ENCODE results near the gene CDCA8. TPM values are rescaled to one million over a fixed set of nuclear protein-coding genes. Genes with fewer than 3 reads are reported as not detected.
"Not testable (repeated sequence)": the region's sequence is repeated elsewhere in the genome, so short reads cannot be mapped to it uniquely, and the experiment has no call there.

The CDCA8 gene
- total RNA-seq, 1 donor from 2014 or later = 0.52 TPM

DNA sequence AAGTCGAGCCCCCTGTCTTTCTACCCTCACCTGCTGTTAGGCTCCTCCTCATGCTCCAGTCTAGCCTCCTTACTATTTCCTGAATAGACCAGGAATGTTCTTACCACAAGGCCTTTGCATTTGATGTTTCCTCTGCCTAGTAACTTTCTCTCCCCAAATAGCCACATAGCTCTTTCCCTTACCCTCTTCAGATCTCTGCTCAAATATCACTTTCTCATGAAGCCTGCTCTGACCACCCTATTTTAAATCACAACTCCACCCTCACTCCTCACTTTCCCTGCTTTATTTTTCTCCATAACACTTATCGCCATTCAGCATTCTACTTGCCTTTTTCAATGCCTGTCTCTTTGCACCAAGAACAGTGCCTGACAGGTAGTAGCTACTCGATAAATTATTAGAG lies 6.6 kb upstream of the CDCA8 start:
- no peaks in the 10 kb centered on the region for H3K9me3 ChIP-seq (ENCODE audit: control insufficient read depth in 3 of 3, low read length in 3 of 3)
- H3K27ac ChIP-seq (ENCODE audit: low read depth, low read length) = no peak overlapping the region
- H3K36me3 ChIP-seq (ENCODE audit: control insufficient read depth in 3 of 3, insufficient read depth in 3 of 3, low read length in 3 of 3) = peaks cover 30 to 50% (median 49%) of the 10 kb centered on the region in 3 donors
- H3K27me3 ChIP-seq (ENCODE audit: control insufficient read depth in 3 of 3, insufficient read depth in 3 of 3, low read length in 3 of 3) = no peaks in the 10 kb centered on the region
- no peak overlapping the region for H3K9ac ChIP-seq (ENCODE audit: low read depth in 1 of 3, low read length in 3 of 3)
- no peak overlapping the region for H3K4me3 ChIP-seq (ENCODE audit: low read length in 3 of 3)
- peaks cover 13 to 20% (median 16%) of the 10 kb centered on the region in 3 donors for H3K4me1 ChIP-seq (ENCODE audit: control insufficient read depth in 3 of 3, insufficient read depth in 3 of 3, low read length in 3 of 3)

DNA sequence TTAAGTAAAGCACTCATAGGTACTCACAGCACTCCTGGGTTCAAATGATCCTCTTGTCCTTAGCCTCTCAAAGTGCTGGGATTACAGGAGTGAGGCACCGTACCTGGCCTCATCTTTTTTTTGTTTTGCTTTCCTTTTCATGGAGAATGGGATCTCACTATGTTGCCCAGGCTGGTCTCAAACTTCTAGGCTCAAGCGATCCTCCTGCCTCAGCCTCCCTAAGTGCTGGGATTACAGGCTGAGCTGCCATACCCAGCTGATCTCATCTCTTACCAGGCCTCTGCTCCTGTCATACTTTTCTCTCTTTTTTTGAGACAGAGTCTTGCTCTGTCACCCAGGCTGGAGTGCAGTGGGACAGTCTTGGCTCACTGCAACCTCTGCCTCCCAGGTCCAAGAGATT lies 4.6 kb upstream of the CDCA8 start:
- H3K9me3 ChIP-seq (ENCODE audit: control insufficient read depth in 3 of 3, low read length in 3 of 3); H3K4me3 ChIP-seq (ENCODE audit: low read length in 3 of 3); H3K9ac ChIP-seq (ENCODE audit: low read depth in 1 of 3, low read length in 3 of 3); H3K27ac ChIP-seq (ENCODE audit: low read depth, low read length); H3K27me3 ChIP-seq (ENCODE audit: control insufficient read depth in 3 of 3, insufficient read depth in 3 of 3, low read length in 3 of 3): not testable (repeated sequence)
- Histone ChIP-seq H3K36me3 (ENCODE audit: control insufficient read depth in 3 of 3, insufficient read depth in 3 of 3, low read length in 3 of 3) (peaks cover 28 to 38% (median 38%) of the 10 kb centered on the region in 3 donors), H3K4me1 (ENCODE audit: control insufficient read depth in 3 of 3, insufficient read depth in 3 of 3, low read length in 3 of 3) (peaks cover 24 to 31% (median 29%) of the 10 kb centered on the region in 3 donors)

DNA sequence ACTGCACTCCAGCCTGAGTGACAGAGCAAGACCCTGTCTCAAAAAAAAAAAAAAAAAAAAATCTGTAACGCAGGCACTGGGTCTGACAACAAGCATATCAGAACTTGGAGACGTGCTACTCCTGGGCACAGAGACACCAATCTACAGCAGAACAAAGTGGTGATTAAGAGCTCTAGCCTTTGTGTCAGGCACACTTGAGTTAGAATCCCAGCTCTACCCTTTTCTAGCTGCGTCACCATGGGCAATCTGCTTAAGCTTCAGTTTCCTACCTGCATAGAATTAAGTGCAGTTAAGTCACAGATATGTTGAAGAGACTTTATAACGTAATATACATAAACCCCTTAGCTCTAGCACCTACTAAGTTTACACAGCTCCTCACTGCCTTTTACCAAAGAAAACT lies 3.4 kb upstream of the CDCA8 start:
- H3K27ac ChIP-seq (ENCODE audit: low read depth, low read length) = peak overlapping the region; percentile 84
- no peaks in the 10 kb centered on the region for H3K9me3 ChIP-seq (ENCODE audit: control insufficient read depth in 3 of 3, low read length in 3 of 3)
- H3K4me1 ChIP-seq (ENCODE audit: control insufficient read depth in 3 of 3, insufficient read depth in 3 of 3, low read length in 3 of 3) = peaks cover 26 to 33% (median 31%) of the 10 kb centered on the region in 3 donors
- H3K27me3 ChIP-seq (ENCODE audit: control insufficient read depth in 3 of 3, insufficient read depth in 3 of 3, low read length in 3 of 3) = no peaks in the 10 kb centered on the region
- H3K36me3 ChIP-seq (ENCODE audit: control insufficient read depth in 3 of 3, insufficient read depth in 3 of 3, low read length in 3 of 3) = peaks cover 17 to 29% (median 26%) of the 10 kb centered on the region in 3 donors
- H3K4me3 ChIP-seq (ENCODE audit: low read length in 3 of 3) = peak overlapping the region; percentile 73 to 97 (median 93)
- peak overlapping the region; percentile 68 to 95 (median 86) for H3K9ac ChIP-seq (ENCODE audit: low read depth in 1 of 3, low read length in 3 of 3)

DNA sequence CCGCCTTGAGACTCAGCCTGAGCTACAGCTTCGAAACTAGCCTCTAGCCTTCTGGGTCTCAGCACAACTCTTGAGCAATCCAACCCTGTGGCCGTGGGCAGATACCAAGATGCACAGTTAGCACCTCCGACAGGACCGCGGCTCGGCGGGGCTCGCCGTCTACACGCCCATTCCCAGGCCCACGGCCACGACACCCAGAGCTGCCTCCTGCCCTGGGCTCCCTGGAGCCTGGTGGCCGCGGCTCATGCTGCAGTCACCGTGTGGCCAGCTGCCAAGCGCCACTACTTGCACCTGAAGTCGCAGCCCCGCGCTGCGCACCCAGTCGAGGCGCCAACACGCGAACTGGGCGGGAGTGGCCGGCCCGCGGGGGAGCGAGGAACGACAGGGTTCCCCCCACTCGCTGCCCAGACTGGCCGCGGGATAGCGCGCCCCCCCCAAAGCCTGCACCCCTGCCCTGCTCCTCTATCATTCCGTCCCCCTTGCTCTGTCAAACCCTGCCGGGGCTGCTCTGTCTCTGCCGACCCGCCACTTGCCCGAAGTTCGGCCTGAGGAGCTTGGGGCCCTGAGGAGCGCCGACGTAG lies 729 bp upstream of the CDCA8 start:
- peak overlapping the region; percentile 78 for H3K27ac ChIP-seq (ENCODE audit: low read depth, low read length)

DNA sequence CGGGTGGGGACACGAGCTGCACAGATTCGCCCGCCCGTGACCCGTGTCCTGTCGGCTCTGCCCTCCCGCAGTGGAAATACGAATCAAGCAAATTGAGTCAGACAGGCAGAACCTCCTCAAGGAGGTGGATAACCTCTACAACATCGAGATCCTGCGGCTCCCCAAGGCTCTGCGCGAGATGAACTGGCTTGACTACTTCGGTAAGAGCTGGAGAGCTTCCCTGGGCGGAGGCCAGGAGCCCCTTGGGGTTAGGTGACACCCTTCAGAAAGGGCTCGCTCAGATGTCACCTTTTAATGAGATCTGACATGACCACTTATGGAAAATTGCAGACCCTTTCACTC lies 489 bp downstream of the CDCA8 start:
- Histone ChIP-seq H3K9ac (ENCODE audit: low read depth in 1 of 3, low read length in 3 of 3) (peak overlapping the region; percentile 55 to 92 (median 77)), H3K36me3 (ENCODE audit: control insufficient read depth in 3 of 3, insufficient read depth in 3 of 3, low read length in 3 of 3) (peaks cover 1 to 3% (median 2%) of the 10 kb centered on the region in 3 donors), H3K4me1 (ENCODE audit: control insufficient read depth in 3 of 3, insufficient read depth in 3 of 3, low read length in 3 of 3) (peaks cover 26 to 33% (median 31%) of the 10 kb centered on the region in 3 donors), H3K4me3 (ENCODE audit: low read length in 3 of 3) (peak overlapping the region; percentile 87 to 97 (median 96)), H3K27me3 (ENCODE audit: control insufficient read depth in 3 of 3, insufficient read depth in 3 of 3, low read length in 3 of 3) (no peaks in the 10 kb centered on the region), H3K9me3 (ENCODE audit: control insufficient read depth in 3 of 3, low read length in 3 of 3) (no peaks in the 10 kb centered on the region), H3K27ac (ENCODE audit: low read depth, low read length) (no peak overlapping the region)

More for the DNA sequence above, 729 bp upstream of the CDCA8 start:
- Histone ChIP-seq H3K9ac (ENCODE audit: low read depth in 1 of 3, low read length in 3 of 3) (peak overlapping the region; percentile 91 to 95 (median 92)), H3K9me3 (ENCODE audit: control insufficient read depth in 3 of 3, low read length in 3 of 3) (no peaks in the 10 kb centered on the region), H3K4me3 (ENCODE audit: low read length in 3 of 3) (peak overlapping the region; percentile 93 to 97 (median 97)), H3K36me3 (ENCODE audit: control insufficient read depth in 3 of 3, insufficient read depth in 3 of 3, low read length in 3 of 3) (peaks cover 2 to 9% (median 7%) of the 10 kb centered on the region in 3 donors), H3K27me3 (ENCODE audit: control insufficient read depth in 3 of 3, insufficient read depth in 3 of 3, low read length in 3 of 3) (no peaks in the 10 kb centered on the region), H3K4me1 (ENCODE audit: control insufficient read depth in 3 of 3, insufficient read depth in 3 of 3, low read length in 3 of 3) (peaks cover 26 to 33% (median 31%) of the 10 kb centered on the region in 3 donors)

DNA sequence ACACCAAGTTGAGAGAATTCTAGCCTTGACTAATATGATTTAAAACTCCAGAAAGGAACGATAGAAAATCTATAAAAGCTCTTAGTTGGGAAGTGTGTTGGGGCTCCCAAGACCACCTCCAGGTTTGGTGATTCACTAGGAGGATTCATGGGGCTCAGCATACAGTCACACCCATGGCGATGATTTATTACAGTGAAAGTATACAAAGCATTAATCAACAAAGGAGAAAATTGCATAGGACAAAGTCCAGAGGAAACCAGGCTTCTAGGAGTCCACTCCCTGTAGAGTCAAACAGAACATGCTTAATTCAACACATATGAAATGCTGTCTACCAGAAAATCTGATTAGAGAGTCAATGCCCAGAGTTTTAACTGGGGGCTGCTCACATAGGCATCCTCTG lies 4.8 kb downstream of the CDCA8 start:
- no peaks in the 10 kb centered on the region for H3K36me3 ChIP-seq (ENCODE audit: control insufficient read depth in 3 of 3, insufficient read depth in 3 of 3, low read length in 3 of 3)
- no peaks in the 10 kb centered on the region for H3K9me3 ChIP-seq (ENCODE audit: control insufficient read depth in 3 of 3, low read length in 3 of 3)
- H3K4me3 ChIP-seq (ENCODE audit: low read length in 3 of 3) = no peak overlapping the region
- no peaks in the 10 kb centered on the region for H3K27me3 ChIP-seq (ENCODE audit: control insufficient read depth in 3 of 3, insufficient read depth in 3 of 3, low read length in 3 of 3)
- no peak overlapping the region for H3K27ac ChIP-seq (ENCODE audit: low read depth, low read length)
- H3K4me1 ChIP-seq (ENCODE audit: control insufficient read depth in 3 of 3, insufficient read depth in 3 of 3, low read length in 3 of 3) = peaks cover 4 to 7% (median 6%) of the 10 kb centered on the region in 3 donors
- H3K9ac ChIP-seq (ENCODE audit: low read depth in 1 of 3, low read length in 3 of 3) = no peak overlapping the region

DNA sequence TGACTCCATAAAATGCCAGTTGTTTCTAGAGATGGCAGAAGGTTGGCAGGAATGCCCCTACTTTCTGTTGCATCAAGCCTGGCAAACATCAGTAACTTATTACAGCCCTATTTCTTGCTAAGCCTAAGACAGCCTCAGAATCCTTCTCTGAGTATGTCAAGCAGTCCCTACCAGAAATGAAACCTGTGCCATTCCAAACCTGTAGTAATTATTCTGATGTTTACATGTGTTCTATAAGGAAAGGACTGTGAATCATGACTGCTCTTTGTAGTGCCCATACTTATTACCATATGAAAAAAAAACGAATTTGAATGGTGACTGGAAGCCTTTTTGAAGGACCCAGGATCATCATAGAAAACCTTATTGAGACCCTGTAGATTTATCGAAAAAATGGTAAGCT lies 5.4 kb downstream of the CDCA8 start:
- no peak overlapping the region for H3K27ac ChIP-seq (ENCODE audit: low read depth, low read length)
- no peaks in the 10 kb centered on the region for H3K36me3 ChIP-seq (ENCODE audit: control insufficient read depth in 3 of 3, insufficient read depth in 3 of 3, low read length in 3 of 3)
- H3K9ac ChIP-seq (ENCODE audit: low read depth in 1 of 3, low read length in 3 of 3) = no peak overlapping the region
- H3K4me1 ChIP-seq (ENCODE audit: control insufficient read depth in 3 of 3, insufficient read depth in 3 of 3, low read length in 3 of 3) = peaks cover 2 to 3% (median 2%) of the 10 kb centered on the region in 3 donors
- H3K9me3 ChIP-seq (ENCODE audit: control insufficient read depth in 3 of 3, low read length in 3 of 3) = no peaks in the 10 kb centered on the region
- no peaks in the 10 kb centered on the region for H3K27me3 ChIP-seq (ENCODE audit: control insufficient read depth in 3 of 3, insufficient read depth in 3 of 3, low read length in 3 of 3)
- no peak overlapping the region for H3K4me3 ChIP-seq (ENCODE audit: low read length in 3 of 3)

DNA sequence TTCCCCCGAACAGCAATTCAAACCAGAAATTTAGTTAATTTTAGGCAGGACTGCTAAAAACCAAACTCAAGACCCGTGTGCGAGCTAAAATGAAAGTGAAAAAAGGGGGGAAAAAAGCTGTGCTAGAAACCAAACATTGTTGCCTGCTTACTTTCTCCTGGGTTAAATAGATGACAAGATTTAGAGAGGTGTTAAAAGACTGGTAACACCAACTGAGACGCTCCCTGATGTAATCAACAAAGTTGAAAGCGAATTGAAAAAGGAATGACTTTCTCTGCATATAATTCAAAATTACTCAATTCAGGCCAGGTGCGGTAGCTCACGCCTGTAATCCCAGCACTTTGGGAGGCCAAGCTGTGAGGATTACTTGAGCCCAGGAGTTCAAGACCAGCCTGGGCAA lies 6.8 kb downstream of the CDCA8 start:
- Histone ChIP-seq H3K36me3 (ENCODE audit: control insufficient read depth in 3 of 3, insufficient read depth in 3 of 3, low read length in 3 of 3) (no peaks in the 10 kb centered on the region), H3K27ac (ENCODE audit: low read depth, low read length) (no peak overlapping the region), H3K27me3 (ENCODE audit: control insufficient read depth in 3 of 3, insufficient read depth in 3 of 3, low read length in 3 of 3) (no peaks in the 10 kb centered on the region), H3K4me1 (ENCODE audit: control insufficient read depth in 3 of 3, insufficient read depth in 3 of 3, low read length in 3 of 3) (no peaks in the 10 kb centered on the region), H3K9me3 (ENCODE audit: control insufficient read depth in 3 of 3, low read length in 3 of 3) (no peaks in the 10 kb centered on the region), H3K9ac (ENCODE audit: low read depth in 1 of 3, low read length in 3 of 3) (no peak overlapping the region), H3K4me3 (ENCODE audit: low read length in 3 of 3) (no peak overlapping the region)

DNA sequence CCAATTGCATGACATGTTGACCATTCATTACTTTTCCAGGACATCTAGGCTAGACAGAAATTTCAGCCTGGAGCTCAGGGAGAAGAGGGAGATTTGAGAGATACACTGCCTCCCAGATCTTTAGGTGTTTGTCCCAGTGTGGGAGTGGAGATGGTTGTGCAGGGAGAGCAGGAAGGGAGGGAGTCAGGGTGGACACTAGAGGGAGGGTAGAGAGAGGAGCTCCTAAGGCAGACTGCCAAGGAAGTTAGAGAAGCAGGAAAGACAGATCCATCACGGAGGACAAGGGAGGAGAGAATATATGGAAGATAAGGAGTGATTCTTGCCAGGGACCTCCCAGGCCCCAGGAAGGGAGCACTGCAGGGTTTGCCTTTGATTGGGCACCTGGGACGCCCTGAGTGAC lies 8.7 kb downstream of the CDCA8 start:
- Histone ChIP-seq H3K4me1 (ENCODE audit: control insufficient read depth in 3 of 3, insufficient read depth in 3 of 3, low read length in 3 of 3) (no peaks in the 10 kb centered on the region), H3K4me3 (ENCODE audit: low read length in 3 of 3) (no peak overlapping the region), H3K27me3 (ENCODE audit: control insufficient read depth in 3 of 3, insufficient read depth in 3 of 3, low read length in 3 of 3) (no peaks in the 10 kb centered on the region), H3K27ac (ENCODE audit: low read depth, low read length) (no peak overlapping the region), H3K9ac (ENCODE audit: low read depth in 1 of 3, low read length in 3 of 3) (no peak overlapping the region), H3K9me3 (ENCODE audit: control insufficient read depth in 3 of 3, low read length in 3 of 3) (no peaks in the 10 kb centered on the region), H3K36me3 (ENCODE audit: control insufficient read depth in 3 of 3, insufficient read depth in 3 of 3, low read length in 3 of 3) (no peaks in the 10 kb centered on the region)

DNA sequence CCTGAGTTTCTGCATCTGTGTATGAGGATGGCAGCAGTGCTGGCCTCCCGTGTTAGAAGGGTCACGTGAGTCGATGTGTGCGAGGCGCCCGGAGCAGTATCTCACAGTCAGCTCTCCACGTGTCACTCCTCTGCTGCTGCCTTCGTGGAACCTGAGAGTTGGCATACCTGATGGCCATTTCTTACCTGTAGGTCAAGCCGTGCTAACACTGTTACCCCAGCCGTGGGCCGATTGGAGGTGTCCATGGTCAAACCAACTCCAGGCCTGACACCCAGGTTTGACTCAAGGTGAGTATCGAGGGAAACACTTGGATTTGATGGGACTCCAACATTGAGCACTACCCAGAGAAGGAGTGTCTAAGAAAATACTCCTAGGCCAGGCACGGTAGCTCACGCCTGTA lies 10.7 kb downstream of the CDCA8 start:
- no peak overlapping the region for H3K4me3 ChIP-seq (ENCODE audit: low read length in 3 of 3)
- no peaks in the 10 kb centered on the region for H3K9me3 ChIP-seq (ENCODE audit: control insufficient read depth in 3 of 3, low read length in 3 of 3)
- no peaks in the 10 kb centered on the region for H3K27me3 ChIP-seq (ENCODE audit: control insufficient read depth in 3 of 3, insufficient read depth in 3 of 3, low read length in 3 of 3)
- no peaks in the 10 kb centered on the region for H3K36me3 ChIP-seq (ENCODE audit: control insufficient read depth in 3 of 3, insufficient read depth in 3 of 3, low read length in 3 of 3)
- no peaks in the 10 kb centered on the region for H3K4me1 ChIP-seq (ENCODE audit: control insufficient read depth in 3 of 3, insufficient read depth in 3 of 3, low read length in 3 of 3)
- H3K9ac ChIP-seq (ENCODE audit: low read depth in 1 of 3, low read length in 3 of 3) = no peak overlapping the region
- no peak overlapping the region for H3K27ac ChIP-seq (ENCODE audit: low read depth, low read length)

All from skeletal muscle tissue (tissue), 4 donors.